Activated T-helper 1 cell treated with anti-CD3 and anti-CD28 coated beads, Interleukin-12 subunit alpha, Interleukin-12 subunit beta, Interleukin-2, Interleukin-4 antibody, amounts not matched to agents 30 ng/mL and 10 ng/mL and 1 ng/mL, durations not matched to agents 14 hours and 24 hours and 36 hours (primary cell): ENCODE results near the gene FN3KRP. TPM values are rescaled to one million over a fixed set of nuclear protein-coding genes. Genes with fewer than 3 reads are reported as not detected.
A peak's percentile ranks its signal among the peaks of the same experiment; 100 is the strongest.

ENCODE experiments used
- DNase-seq: peaks from one replicate; pipeline ENCODE4 v3.0.0; 2021; ENCODE audit warnings: low spot score
- H3K27ac Mint-ChIP-seq: one replicate; pipeline ENCODE4 v1.8.0; 2021; ENCODE audit warnings: mild to moderate bottlenecking, mixed read lengths
- H3K27me3 Mint-ChIP-seq: one replicate; pipeline ENCODE4 v1.8.0; 2022; ENCODE audit warnings: mild to moderate bottlenecking, moderate library complexity, mixed read lengths; ENCODE audit not compliant: insufficient read depth
- H3K36me3 Mint-ChIP-seq: one replicate; pipeline ENCODE4 v1.8.0; 2021; ENCODE audit warnings: low read depth, mixed read lengths
- H3K4me1 Mint-ChIP-seq: one replicate; pipeline ENCODE4 v1.8.0; 2021; ENCODE audit warnings: low read depth, mixed read lengths
- H3K4me3 Mint-ChIP-seq: one replicate; pipeline ENCODE4 v1.8.0; 2021; ENCODE audit warnings: mild to moderate bottlenecking, moderate library complexity, mixed read lengths
- H3K9me3 Mint-ChIP-seq: one replicate; pipeline ENCODE4 v1.8.0; 2021; ENCODE audit warnings: mixed read lengths
- intact Hi-C: fragments of 100-400 bp; cut with micrococcal nuclease; formaldehyde crosslinking; loops from one replicate; pipeline ENCODE4 v1.15.1; 2024
- total RNA-seq: library from RNA; stranded (reverse); gene quantifications from 2 replicates; pipeline ENCODE4 v1.2.3, GENCODE V29; 2022

FN3KRP gene
- total RNA-seq, 1 donor from 2014 or later, result 37.6 TPM

- intact Hi-C loops, result loop anchor here (5.0 kb wide), 1 partner anchor 302 kb away; no protein-coding TSS in a partner anchor
- no peaks in the 10 kb centered on the region for H3K36me3 Mint-ChIP-seq
- peak overlapping the region; percentile 61 for H3K27ac Mint-ChIP-seq
- H3K9me3 Mint-ChIP-seq, result no peaks in the 10 kb centered on the region
- DNase-seq, result no peak
- peaks cover 4% of the 10 kb centered on the region for H3K27me3 Mint-ChIP-seq
- H3K4me1 Mint-ChIP-seq, result peaks cover 21% of the 10 kb centered on the region
- peak overlapping the region; percentile 67 for H3K4me3 Mint-ChIP-seq
Observed at GRCh38 chr17:82750241-82750908, 33.9 kb downstream of the FN3KRP start.

- H3K27ac Mint-ChIP-seq, result no peak overlapping the region
- no peak overlapping the region for H3K4me3 Mint-ChIP-seq
- peaks cover 2% of the 10 kb centered on the region for H3K36me3 Mint-ChIP-seq
- intact Hi-C loops, result loop anchor here (1.0 to 5.0 kb wide), 3 partner anchors 35 to 301 kb away; partner anchors contain the start of genes FN3KRP and RAB40B
- DNase-seq, result no peak
- H3K27me3 Mint-ChIP-seq, result peaks cover 4% of the 10 kb centered on the region
- H3K9me3 Mint-ChIP-seq, result no peaks in the 10 kb centered on the region
- peaks cover 27% of the 10 kb centered on the region for H3K4me1 Mint-ChIP-seq
Observed at GRCh38 chr17:82751171-82751570, 34.7 kb downstream of the FN3KRP start.

GRCh38 chr17:82751571-82752370 is 35.3 kb downstream of the FN3KRP start, which contains the start of gene TBCD:
TBCD (plus strand) TSS chr17:82752065; CDS start chr17:82752194, 129 bp downstream.
- Mint-ChIP-seq H3K9me3 (no peaks in the 10 kb centered on the region), H3K36me3 (peaks cover 3% of the 10 kb centered on the region), H3K4me3 (peak within 1 kb of the TSS; percentile 90), H3K27me3 (peaks cover 4% of the 10 kb centered on the region), H3K4me1 (peaks cover 27% of the 10 kb centered on the region), H3K27ac (peak within 1 kb of the TSS; percentile 61)
- intact Hi-C loops, result loop anchor here (1.0 to 5.0 kb wide), 5 partner anchors 35 to 301 kb away; partner anchors contain the start of genes FN3KRP, NARF and RAB40B
- peak; percentile 81 for DNase-seq

GRCh38 chr17:82752371-82753200 is 36.1 kb downstream of the FN3KRP start:
- H3K4me1 Mint-ChIP-seq, result peaks cover 27% of the 10 kb centered on the region
- H3K27ac Mint-ChIP-seq, result peak overlapping the region; percentile 31
- no peak for DNase-seq
- peaks cover 7% of the 10 kb centered on the region for H3K36me3 Mint-ChIP-seq
- peak overlapping the region; percentile 90 for H3K4me3 Mint-ChIP-seq
- no peaks in the 10 kb centered on the region for H3K9me3 Mint-ChIP-seq
- peaks cover 4% of the 10 kb centered on the region for H3K27me3 Mint-ChIP-seq
- intact Hi-C loops, result loop anchor here (1.0 to 5.0 kb wide), 3 partner anchors 112 to 300 kb away; partner anchors contain the start of gene NARF

- peak overlapping the region; percentile 90 for H3K4me3 Mint-ChIP-seq
- intact Hi-C loops, result loop anchor here (5.0 kb wide), 1 partner anchor 299 kb away; no protein-coding TSS in a partner anchor
- H3K27me3 Mint-ChIP-seq, result peaks cover 4% of the 10 kb centered on the region
- H3K27ac Mint-ChIP-seq, result peak overlapping the region; percentile 48
- peaks cover 27% of the 10 kb centered on the region for H3K4me1 Mint-ChIP-seq
- DNase-seq, result no peak
- H3K36me3 Mint-ChIP-seq, result peaks cover 7% of the 10 kb centered on the region
- H3K9me3 Mint-ChIP-seq, result no peaks in the 10 kb centered on the region
Observed at GRCh38 chr17:82753201-82753464, 36.6 kb downstream of the FN3KRP start.

- peak overlapping the region; percentile 90 for H3K4me3 Mint-ChIP-seq
- H3K9me3 Mint-ChIP-seq, result no peaks in the 10 kb centered on the region
- peaks cover 7% of the 10 kb centered on the region for H3K36me3 Mint-ChIP-seq
- H3K27me3 Mint-ChIP-seq, result peaks cover 4% of the 10 kb centered on the region
- no peak for DNase-seq
- intact Hi-C loops, result loop anchor here (5.0 kb wide), 1 partner anchor 298 kb away; no protein-coding TSS in a partner anchor
- peaks cover 27% of the 10 kb centered on the region for H3K4me1 Mint-ChIP-seq
- no peak overlapping the region for H3K27ac Mint-ChIP-seq
Observed at GRCh38 chr17:82754297-82755208, 38.0 kb downstream of the FN3KRP start.

GRCh38 chr17:82756166-82756565 is 39.7 kb downstream of the FN3KRP start:
- H3K4me3 Mint-ChIP-seq, result no peak overlapping the region
- intact Hi-C loops, result no loop called here
- peaks cover 2% of the 10 kb centered on the region for H3K27me3 Mint-ChIP-seq
- H3K4me1 Mint-ChIP-seq, result peaks cover 27% of the 10 kb centered on the region
- no peak overlapping the region for H3K27ac Mint-ChIP-seq
- H3K9me3 Mint-ChIP-seq, result no peaks in the 10 kb centered on the region
- no peak for DNase-seq
- H3K36me3 Mint-ChIP-seq, result peaks cover 9% of the 10 kb centered on the region

- H3K27ac Mint-ChIP-seq, result no peak overlapping the region
- H3K9me3 Mint-ChIP-seq, result no peaks in the 10 kb centered on the region
- H3K4me1 Mint-ChIP-seq, result peaks cover 16% of the 10 kb centered on the region
- no peaks in the 10 kb centered on the region for H3K27me3 Mint-ChIP-seq
- intact Hi-C loops, result loop anchor here (5.0 kb wide), 1 partner anchor 48 kb away; the partner anchor contains the start of gene FN3KRP
- H3K4me3 Mint-ChIP-seq, result no peak overlapping the region
- peaks cover 35% of the 10 kb centered on the region for H3K36me3 Mint-ChIP-seq
- DNase-seq, result no peak
Observed at GRCh38 chr17:82765371-82765770, 48.9 kb downstream of the FN3KRP start.

GRCh38 chr17:82767041-82767754 is 50.7 kb downstream of the FN3KRP start:
- intact Hi-C loops, result loop anchor here (2.0 to 5.0 kb wide), 2 partner anchors 50 to 98 kb away; partner anchors contain the start of gene FN3KRP
- Mint-ChIP-seq H3K27ac (no peak overlapping the region), H3K36me3 (peaks cover 31% of the 10 kb centered on the region), H3K4me3 (no peak overlapping the region), H3K9me3 (no peaks in the 10 kb centered on the region), H3K4me1 (peaks cover 16% of the 10 kb centered on the region), H3K27me3 (no peaks in the 10 kb centered on the region)
- DNase-seq, result no peak

- no peak overlapping the region for H3K27ac Mint-ChIP-seq
- H3K4me1 Mint-ChIP-seq, result peaks cover 9% of the 10 kb centered on the region
- no peak overlapping the region for H3K4me3 Mint-ChIP-seq
- intact Hi-C loops, result loop anchor here (5.0 kb wide), 1 partner anchor 52 kb away; the partner anchor contains the start of gene FN3KRP
- peaks cover 31% of the 10 kb centered on the region for H3K36me3 Mint-ChIP-seq
- H3K27me3 Mint-ChIP-seq, result no peaks in the 10 kb centered on the region
- no peak for DNase-seq
- no peaks in the 10 kb centered on the region for H3K9me3 Mint-ChIP-seq
Observed at GRCh38 chr17:82769041-82769440, 52.5 kb downstream of the FN3KRP start.

GRCh38 chr17:82772026-82772425 is 55.5 kb downstream of the FN3KRP start:
- intact Hi-C loops, result no loop called here
- Mint-ChIP-seq H3K27ac (no peak overlapping the region), H3K27me3 (no peaks in the 10 kb centered on the region), H3K9me3 (no peaks in the 10 kb centered on the region), H3K36me3 (peaks cover 24% of the 10 kb centered on the region), H3K4me3 (no peak overlapping the region), H3K4me1 (peaks cover 10% of the 10 kb centered on the region)
- no peak for DNase-seq
